D721Med (cell line): ENCODE results near the gene MAP4K2.

Source experiments
- DNase-seq: peaks from one replicate; pipeline ENCODE4 v3.0.0; 2011; ENCODE audit warnings: low spot score; ENCODE audit not compliant: insufficient read length
- FAIRE-seq: peaks from 2 replicates; lab custom pipeline; 2011; peaks lifted over from hg19 to GRCh38; lab: Jason Lieb, UNC
- TF ChIP-seq, protein P1 (sequence below): IDR thresholded peaks from 2 replicates; pipeline ENCODE4 v1.5.1; 2012; ENCODE audit warnings: mild to moderate bottlenecking, control low read depth; ENCODE audit not compliant: insufficient read depth; ENCODE audit errors: missing control alignments

Gene MAP4K2

DNA sequence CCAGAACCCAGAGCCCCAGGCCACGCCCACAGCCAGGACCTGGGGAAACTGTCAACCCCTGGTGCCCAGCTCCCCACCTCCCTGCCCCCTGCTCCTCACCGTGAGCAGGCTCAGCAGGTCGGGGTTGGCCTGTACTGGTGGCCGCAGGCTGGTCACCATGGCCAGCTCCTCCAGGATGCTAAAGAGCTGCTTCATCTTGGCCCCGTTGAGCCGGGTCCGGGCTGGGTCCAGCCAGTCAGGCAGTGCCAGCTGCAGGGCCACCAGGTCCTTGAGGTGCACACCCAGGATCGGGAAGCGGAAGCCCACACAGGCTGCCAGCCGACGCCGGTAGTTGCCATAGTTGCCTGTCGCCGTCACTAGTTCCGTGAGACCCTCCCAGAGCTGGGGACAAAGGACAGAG lies 66.4 kb downstream of the MAP4K2 start:
- FAIRE-seq (no peak), DNase-seq (no peak)
- TF ChIP-seq, protein P1, sequence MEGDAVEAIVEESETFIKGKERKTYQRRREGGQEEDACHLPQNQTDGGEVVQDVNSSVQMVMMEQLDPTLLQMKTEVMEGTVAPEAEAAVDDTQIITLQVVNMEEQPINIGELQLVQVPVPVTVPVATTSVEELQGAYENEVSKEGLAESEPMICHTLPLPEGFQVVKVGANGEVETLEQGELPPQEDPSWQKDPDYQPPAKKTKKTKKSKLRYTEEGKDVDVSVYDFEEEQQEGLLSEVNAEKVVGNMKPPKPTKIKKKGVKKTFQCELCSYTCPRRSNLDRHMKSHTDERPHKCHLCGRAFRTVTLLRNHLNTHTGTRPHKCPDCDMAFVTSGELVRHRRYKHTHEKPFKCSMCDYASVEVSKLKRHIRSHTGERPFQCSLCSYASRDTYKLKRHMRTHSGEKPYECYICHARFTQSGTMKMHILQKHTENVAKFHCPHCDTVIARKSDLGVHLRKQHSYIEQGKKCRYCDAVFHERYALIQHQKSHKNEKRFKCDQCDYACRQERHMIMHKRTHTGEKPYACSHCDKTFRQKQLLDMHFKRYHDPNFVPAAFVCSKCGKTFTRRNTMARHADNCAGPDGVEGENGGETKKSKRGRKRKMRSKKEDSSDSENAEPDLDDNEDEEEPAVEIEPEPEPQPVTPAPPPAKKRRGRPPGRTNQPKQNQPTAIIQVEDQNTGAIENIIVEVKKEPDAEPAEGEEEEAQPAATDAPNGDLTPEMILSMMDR: no peak

DNA sequence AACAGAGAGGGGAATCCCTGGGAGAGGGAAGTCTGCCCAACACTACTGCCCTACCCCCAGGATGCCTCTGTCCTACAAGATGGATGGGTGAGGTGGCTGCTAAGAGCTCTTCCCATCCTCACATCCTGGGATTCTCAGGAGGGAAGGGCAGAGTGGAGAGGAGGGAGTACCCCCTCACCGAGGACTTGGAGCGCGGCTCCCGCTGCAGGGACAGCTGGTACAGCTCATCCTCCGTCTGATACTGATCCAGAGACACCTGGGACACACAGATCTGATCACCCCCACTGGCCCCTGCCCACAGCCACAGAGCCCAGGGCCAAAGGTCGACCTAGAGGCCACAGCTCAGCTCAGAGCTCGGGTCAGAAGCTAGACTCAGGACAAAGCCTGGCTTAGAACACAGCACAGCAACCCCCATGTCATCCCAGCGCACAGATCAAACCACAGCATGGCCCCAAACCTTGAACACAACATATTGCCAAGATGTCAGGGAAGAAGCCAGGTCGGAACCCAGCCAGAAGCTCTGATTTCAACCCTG lies 67.2 kb downstream of the MAP4K2 start:
- DNase-seq (no peak), FAIRE-seq (no peak)
- TF ChIP-seq, protein P1: no peak
